ENCODE results near the gene FAU.

FAU gene

DNA sequence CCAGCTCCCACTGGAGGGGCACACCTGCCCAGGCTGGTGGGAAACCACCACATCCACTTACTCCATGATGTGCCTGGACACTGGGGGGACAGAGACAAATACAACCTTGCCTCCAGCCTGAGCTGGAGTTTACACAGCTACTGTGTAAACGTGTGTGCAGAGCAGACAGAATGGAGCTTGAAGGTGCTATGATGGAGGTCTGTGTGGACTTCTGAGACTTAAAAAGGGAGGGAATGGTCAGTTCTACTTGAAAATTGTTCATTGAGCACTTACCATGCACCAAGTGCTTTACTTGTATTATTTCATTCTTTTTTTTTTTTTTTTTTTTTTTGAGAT lies 49.3 kb downstream of the FAU start:
- no peak for DNase-seq

DNA sequence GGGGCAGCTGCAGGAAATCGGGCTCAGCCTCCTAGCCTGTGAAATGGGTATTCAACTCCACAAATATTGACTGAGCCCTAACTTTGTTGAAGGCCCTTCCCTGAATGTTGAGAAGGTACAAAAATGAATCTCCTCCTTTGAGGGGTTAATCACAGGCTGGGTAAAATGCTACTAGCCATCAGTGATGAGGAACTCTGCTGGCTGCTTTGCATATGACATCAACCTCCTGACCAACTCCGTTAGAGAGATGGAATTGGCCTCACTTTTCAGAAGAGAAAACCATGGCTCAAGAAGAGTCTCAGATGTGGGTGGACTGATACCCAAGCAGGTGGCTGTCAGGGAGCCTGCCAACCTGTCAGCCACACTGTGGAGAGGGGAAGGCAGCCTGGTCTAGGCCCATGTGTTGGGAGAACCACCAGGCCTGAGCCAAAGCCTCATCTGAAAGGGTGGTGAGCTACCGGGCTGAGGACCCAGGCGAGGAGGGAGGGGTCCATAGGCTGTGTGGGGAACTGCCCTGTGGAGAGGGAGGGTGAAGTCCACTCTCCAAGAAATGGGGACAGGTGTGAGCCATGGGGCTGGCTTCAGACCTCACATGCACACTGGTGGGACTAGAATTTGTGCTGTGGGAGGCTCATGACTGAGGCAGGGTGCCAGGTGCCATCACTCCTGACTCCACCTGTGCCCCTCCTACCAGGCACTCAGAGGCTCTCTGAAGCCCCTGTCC lies 49.9 kb downstream of the FAU start:
- no peak for DNase-seq
